HG03280 (cell line): Measurements from ENCODE around the gene HTR1A.

Experiments
- ATAC-seq: cut with Tn5 transposase; IDR thresholded peaks from one replicate; pipeline ENCODE4 v1.9.1; 2021; ENCODE audit warnings: mild to moderate bottlenecking, moderate library complexity; ENCODE audit not compliant: unreplicated experiment

The HTR1A gene

DNA sequence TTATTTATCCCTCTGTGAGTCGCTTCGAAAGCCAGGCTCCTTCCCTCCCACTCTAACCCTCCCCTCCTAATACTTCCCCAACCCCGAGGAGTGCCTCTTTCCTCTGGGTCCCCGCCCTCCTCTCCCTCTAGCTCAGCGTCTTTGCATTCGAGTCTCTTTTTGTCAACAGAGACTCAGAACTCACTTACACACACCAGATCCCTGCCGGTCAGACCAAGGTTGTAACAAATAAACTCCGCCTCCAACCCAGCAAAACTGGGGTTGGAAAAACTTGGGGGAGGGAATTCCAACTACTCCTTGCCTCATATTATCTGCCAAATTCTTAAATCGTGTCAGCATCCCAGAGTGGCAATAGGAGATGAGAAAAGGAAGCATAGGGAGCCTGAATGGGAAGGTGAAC is at the start of gene HTR1A:
Gene HTR1A (minus strand): TSS at position 167 of the 400 bp plus-strand sequence. CDS start 726 bp downstream, outside the sequence.
- ATAC-seq = no peak

GRCh38 chr5:64003966-64004365 is 41.7 kb upstream of the HTR1A start:
- no peak for ATAC-seq

DNA sequence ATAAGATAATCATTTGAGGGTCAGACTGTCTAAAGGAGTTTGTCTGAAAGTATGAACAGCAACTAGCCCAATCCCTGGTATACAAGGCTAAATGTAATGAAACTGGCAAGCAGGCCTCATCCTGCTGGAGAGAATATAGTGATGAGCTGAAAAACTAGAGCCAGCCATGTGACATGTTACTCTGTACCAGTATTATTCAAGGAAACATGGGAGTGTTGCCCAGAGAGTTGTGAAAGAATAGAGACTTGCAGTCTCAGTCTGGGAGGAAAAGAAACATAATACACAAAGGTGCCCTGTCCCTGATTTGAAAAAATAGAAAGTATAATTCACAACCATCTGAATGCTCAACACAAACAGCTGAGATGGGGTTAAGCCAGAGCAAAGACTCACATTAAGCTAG is 37.9 kb upstream of the HTR1A start:
- ATAC-seq = no peak

- no peak for ATAC-seq
These were observed 24.8 kb upstream of the HTR1A start for GRCh38 chr5:63987053-63987452.

GRCh38 chr5:63981864-63982263 is 19.6 kb upstream of the HTR1A start:
- no peak for ATAC-seq

- ATAC-seq = no peak
These were observed 1.7 kb upstream of the HTR1A start for GRCh38 chr5:63963926-63964325.

DNA sequence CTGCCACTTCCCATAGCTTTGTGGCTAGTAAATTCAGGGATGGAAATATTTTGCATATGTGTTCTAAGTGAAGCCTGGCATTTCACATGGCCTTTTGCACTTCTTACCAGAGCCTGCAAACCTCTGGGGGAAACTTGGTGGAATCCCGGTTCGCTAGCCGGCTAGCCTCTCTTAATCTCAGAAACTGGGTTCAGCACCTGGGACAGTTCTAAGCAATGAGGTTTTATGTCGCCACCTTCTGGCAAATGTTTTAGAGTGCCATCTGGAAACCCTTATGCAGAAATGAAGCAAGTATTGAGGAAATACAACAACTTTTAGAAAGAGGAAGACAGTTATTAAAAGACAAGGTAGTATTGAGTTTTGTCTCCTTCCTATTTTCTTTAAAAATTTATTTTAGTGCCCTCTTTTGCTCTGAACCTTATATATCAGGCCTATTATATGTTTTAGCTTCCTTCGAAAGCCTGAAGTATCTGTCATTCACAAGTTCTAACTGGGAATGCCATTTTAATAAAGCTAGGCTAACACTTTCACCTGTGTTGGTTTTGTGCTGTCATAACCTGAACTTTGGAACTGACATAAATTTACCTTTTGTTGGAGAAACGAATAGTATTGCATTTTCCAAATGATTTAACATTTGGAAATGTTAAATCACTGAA is 963 bp upstream of the HTR1A start:
- peak; percentile 65 for ATAC-seq

- ATAC-seq = no peak
These were observed 565 bp downstream of the HTR1A start for GRCh38 chr5:63961598-63962161.

- no peak for ATAC-seq
These were observed 1.1 kb downstream of the HTR1A start for GRCh38 chr5:63961125-63961597.

DNA sequence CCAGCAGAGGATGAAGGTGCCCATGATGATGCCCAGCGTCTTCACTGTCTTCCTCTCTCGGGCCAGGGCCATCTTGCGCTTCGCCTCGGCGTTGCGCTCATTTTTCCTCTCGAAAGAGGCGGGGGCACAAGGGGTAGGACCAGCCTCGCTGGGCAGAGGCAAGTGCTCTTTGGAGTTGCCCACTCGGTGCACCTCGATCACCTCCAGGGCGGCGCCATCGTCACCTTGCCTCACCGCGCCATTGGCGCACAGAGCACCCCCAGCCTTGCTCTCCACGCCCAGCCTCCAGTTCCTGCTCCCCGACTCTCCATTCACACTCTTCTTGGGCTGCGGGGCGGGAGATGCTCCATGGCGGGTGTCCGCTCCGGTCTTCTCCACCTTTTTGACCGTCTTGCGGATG is 1.6 kb downstream of the HTR1A start:
- no peak for ATAC-seq

- ATAC-seq = no peak
These were observed 2.9 kb downstream of the HTR1A start for GRCh38 chr5:63959177-63959982.

DNA sequence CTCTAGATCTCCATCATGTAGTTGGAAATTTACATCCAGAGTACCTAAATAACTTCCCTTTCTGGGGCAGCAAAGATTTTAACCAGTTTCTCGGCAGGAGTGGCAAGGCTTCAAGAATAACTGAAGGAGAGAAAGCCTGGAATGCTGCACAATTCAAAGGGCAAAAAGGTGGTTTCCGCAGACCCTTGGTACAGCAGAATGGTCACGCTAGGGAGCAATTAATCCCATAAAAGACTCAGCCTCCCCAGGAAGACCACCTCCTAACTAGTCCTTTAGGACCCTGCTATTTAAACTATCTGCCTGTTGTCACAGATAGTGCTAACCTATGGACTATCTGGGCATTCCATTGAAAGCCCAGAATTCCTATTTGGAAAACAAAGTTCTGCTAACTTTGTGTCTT is 3.6 kb downstream of the HTR1A start:
- no peak for ATAC-seq

GRCh38 chr5:63957617-63958016 is 4.6 kb downstream of the HTR1A start:
- ATAC-seq = no peak

DNA sequence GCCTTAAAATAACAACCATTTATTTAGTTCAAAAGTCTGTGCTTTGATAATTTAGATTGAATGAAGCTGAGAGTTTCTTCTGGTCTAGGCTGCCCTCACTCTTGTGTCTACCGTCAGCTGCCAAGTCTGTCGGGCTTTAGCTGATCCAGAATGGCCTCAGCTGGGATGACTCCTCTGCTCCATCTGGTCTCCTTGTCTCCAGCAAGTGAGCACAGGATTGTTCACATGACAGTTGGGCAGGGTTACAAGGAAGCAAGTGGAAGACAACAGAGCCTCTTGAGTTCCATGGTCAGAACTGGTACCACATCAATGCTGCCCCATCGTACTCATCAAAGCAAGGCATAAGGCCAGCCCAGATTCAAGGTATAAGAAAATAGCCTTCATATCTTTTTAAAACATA is 9.0 kb downstream of the HTR1A start:
- no peak for ATAC-seq

GRCh38 chr5:63935103-63935502 is 27.1 kb downstream of the HTR1A start:
- no peak for ATAC-seq

- ATAC-seq = no peak
These were observed 30.4 kb downstream of the HTR1A start for GRCh38 chr5:63931836-63932235.

DNA sequence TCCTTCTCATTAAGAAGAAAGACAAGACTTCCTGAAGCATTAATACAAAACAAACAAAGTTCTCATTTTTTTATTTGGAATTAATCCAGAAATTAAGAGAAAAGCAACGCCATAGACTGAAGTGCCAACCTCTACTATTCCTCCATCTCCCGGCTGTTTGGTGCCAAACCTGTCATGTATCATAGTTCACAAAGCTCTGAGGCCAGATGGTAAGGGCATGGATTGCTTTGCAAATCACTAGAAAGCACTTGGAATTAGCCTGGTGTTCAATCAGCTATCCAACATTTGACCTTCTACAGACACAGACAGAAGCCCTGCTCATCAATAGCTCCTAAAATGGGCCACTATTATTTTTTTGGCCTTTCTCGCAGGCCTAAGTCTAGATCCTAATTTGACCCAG is 33.8 kb downstream of the HTR1A start:
- ATAC-seq = no peak

DNA sequence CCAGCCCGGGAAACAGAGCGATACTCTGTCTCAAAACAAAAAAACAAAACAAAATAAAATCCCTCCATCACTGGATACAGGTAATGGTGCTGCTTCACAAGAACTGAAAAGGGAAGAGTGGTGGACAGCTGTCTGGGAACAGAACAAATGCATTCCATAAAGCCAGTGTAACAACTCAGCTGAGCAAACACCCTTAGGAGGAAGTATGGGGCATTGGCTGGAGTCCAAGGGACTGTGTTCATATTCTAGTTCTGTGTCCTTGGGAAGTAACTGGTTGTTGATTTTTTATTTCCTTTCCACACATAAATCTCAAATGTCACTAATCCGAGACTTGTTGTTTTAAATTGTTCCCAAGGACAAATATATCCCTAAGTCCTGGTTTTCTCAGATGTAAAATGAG is 38.3 kb downstream of the HTR1A start:
- ATAC-seq = no peak

- ATAC-seq = no peak
These were observed 42.3 kb downstream of the HTR1A start for GRCh38 chr5:63919763-63920478.

GRCh38 chr5:63916786-63917185 is 45.5 kb downstream of the HTR1A start:
- no peak for ATAC-seq

DNA sequence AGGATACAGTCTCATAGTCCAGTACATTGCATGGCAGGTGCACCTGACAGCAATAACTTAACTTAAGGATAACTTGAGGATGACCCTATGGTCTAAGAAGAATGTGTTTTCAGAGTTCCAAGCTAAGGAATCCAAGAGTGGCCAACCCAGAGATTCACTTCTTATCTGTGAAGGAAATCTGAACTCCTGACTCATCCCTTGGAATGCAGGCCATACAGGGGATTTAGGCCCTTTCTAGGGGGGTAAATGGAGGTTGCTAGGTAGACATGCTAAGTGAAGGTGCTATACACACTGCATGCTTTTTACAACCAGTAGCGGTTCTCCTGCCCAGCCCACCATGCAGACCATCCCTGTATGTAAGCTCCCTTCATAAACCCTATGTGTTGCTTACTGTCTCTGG is 50.4 kb downstream of the HTR1A start:
- ATAC-seq = no peak
